ENCODE measurements around the gene VAV3.

The VAV3 gene

DNA sequence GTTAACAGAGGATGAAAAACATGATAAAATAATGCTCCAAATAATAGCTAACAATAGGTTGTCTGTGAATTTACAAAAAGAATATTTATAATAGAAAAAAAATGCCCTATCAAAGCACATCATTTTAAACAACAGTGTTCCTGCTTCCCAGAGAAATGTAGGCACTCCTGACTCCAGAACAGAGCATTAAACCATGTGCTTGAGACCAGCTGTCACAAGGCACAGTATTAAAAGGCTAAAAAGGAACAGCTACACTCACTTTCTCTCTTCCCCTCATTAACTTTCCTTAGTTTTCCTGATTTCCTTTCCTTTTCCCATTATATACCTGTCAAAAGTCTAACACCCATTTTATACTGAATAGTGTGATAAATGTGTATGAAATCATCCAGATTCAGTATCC is 10.9 kb downstream of the VAV3 start:
- no peak overlapping the region for H3K4me3 ChIP-seq (ENCODE audit: low read length)
- TF ChIP-seq, protein P1, sequence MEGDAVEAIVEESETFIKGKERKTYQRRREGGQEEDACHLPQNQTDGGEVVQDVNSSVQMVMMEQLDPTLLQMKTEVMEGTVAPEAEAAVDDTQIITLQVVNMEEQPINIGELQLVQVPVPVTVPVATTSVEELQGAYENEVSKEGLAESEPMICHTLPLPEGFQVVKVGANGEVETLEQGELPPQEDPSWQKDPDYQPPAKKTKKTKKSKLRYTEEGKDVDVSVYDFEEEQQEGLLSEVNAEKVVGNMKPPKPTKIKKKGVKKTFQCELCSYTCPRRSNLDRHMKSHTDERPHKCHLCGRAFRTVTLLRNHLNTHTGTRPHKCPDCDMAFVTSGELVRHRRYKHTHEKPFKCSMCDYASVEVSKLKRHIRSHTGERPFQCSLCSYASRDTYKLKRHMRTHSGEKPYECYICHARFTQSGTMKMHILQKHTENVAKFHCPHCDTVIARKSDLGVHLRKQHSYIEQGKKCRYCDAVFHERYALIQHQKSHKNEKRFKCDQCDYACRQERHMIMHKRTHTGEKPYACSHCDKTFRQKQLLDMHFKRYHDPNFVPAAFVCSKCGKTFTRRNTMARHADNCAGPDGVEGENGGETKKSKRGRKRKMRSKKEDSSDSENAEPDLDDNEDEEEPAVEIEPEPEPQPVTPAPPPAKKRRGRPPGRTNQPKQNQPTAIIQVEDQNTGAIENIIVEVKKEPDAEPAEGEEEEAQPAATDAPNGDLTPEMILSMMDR (conservative IDR thresholded peaks at IDR 0.05; ENCODE audit: low read length): no peak
- DNase-seq (ENCODE audit: low read depth): no peak

- no peak for DNase-seq (ENCODE audit: low read depth)
- no peak overlapping the region for H3K4me3 ChIP-seq (ENCODE audit: low read length)
- TF ChIP-seq, protein P1 (conservative IDR thresholded peaks at IDR 0.05; ENCODE audit: low read length): no peak
Measured at GRCh38 chr1:107953556-107953955, 11.4 kb downstream of the VAV3 start.

DNA sequence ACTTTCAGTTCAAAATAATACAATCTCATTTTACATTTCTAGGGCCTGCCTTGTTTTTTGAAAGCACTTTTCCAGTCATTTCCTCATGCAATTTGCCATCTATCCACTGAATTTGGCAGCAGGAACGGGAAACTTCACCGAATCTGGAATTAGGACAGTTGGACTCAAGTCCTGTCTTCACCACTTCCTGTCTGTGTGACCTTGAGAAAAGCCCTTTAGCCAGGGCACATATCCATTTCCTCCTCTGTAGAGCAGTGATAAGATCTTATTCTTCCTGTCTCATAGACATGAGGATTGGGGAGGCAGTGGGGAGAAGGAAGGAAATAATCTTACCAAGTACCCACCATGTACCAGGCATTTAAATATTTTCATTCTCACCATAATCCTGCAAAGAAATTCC is 12.0 kb downstream of the VAV3 start:
- TF ChIP-seq, protein P1 (conservative IDR thresholded peaks at IDR 0.05; ENCODE audit: low read length): no peak
- no peak overlapping the region for H3K4me3 ChIP-seq (ENCODE audit: low read length)
- DNase-seq (ENCODE audit: low read depth): peak; percentile 4

DNA sequence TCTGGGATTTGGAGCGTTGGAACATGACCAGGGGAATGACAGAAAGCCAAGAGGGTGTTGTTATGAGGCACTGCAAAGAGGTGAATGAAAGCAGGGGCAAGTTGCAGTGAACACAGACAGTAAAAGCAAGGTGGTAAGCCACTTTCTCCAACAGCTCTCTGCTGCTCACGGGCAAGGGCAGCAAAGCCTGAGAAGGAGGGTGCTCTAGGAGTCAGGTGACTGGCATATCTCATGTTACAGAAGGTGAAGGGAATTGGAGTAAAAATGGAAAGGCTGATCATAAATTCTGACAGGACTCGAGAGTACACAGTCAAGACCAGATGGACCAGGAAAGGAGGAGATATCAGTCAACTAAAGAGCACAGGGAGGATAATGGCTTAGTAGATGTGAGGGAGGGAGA is 14.5 kb downstream of the VAV3 start:
- TF ChIP-seq, protein P1 (conservative IDR thresholded peaks at IDR 0.05; ENCODE audit: low read length): no peak
- no peak for DNase-seq (ENCODE audit: low read depth)
- H3K4me3 ChIP-seq (ENCODE audit: low read length): no peak overlapping the region

DNA sequence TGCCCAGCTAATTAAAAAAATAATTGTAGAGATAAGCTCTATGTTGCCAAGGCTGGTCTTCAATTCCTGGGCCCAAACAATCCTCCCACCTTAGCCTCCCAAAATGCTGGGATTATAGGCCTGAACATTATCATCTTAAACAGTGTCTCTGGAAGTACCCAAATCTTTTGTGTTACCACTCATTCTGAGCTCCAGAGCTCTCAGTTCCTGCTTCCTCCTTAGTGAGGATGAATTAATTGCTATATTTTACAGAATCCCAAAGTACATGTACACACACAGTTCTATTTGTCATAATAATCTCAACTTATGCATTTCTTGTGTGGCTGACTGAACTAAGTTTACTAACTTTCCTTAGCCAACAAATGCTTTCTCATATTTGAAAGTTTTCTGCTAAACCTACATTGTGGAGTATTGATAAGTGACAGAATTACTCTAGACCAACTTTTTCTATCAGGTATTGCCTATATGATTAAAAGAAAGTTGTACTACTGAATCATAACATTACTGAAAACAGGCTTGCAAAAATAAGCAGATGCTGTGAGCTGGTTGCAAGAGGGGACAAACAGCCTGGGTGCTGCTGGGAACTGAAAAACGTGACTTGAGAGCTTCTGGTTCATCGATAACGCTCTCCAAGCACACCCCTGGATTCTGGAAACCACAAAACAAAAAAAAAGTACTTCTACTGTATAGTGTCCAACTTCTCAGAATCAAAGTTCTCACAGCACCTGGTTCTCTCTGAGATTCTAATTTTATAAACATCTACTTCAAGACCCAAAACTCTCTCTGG is 15.3 kb downstream of the VAV3 start:
- H3K4me3 ChIP-seq (ENCODE audit: low read length): no peak overlapping the region
- TF ChIP-seq, protein P1 (conservative IDR thresholded peaks at IDR 0.05; ENCODE audit: low read length): no peak
- DNase-seq (ENCODE audit: low read depth): no peak

DNA sequence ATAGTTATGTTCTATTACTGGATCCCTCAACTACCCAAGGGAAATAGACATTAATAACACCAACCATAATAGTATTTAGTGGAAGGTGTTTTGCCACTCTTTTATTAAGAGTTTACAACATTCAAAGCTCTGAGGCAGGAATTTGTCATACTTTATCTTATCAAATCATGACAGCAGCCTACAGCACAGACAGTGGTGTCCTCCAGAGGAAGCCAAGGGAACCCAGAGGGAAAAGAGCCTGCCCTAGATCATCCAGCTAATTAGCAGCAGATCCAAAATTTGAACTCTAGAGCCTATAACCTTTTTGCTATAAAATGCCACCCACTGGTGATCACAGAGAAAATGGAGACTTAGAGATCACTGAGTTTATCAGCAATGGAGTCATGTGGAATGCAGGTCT is 18.2 kb downstream of the VAV3 start:
- no peak overlapping the region for H3K4me3 ChIP-seq (ENCODE audit: low read length)
- DNase-seq (ENCODE audit: low read depth): no peak
- TF ChIP-seq, protein P1 (conservative IDR thresholded peaks at IDR 0.05; ENCODE audit: low read length): no peak

- TF ChIP-seq, protein P1 (conservative IDR thresholded peaks at IDR 0.05; ENCODE audit: low read length): no peak
- DNase-seq (ENCODE audit: low read depth): no peak
Measured at GRCh38 chr1:107943694-107944093, 21.3 kb downstream of the VAV3 start.

More at GRCh38 chr1:107943694-107944093, 21.3 kb downstream of the VAV3 start:
- no peak overlapping the region for H3K4me3 ChIP-seq (ENCODE audit: low read length)

Measured in AG10803 (cell line).